KOPT-K1 (cell line): ENCODE measurements around the gene JMJD8.
"Not testable (repeated sequence)": the region's sequence is repeated elsewhere in the genome, so short reads cannot be mapped to it uniquely, and the experiment has no call there.

Experiments used
- H3K27ac ChIP-seq: fragments of 200-600 bp; sonication (generic); 2 replicates; pipeline ENCODE4 v1.5.1; 2016; ENCODE audit warnings: antibody characterized with exemption, mild to moderate bottlenecking, low read depth, low read length; ENCODE audit not compliant: poor library complexity, severe bottlenecking
- H3K36me3 ChIP-seq: fragments of 200-600 bp; sonication (generic); 2 replicates; pipeline ENCODE4 v1.5.1; 2017; ENCODE audit warnings: antibody characterized with exemption, mild to moderate bottlenecking, low read length, moderate library complexity; ENCODE audit not compliant: insufficient read depth
- H3K9me3 ChIP-seq: fragments of 200-600 bp; sonication (generic); 2 replicates; pipeline ENCODE4 v1.5.1; 2017; ENCODE audit warnings: antibody characterized with exemption, low read length, mild to moderate bottlenecking; ENCODE audit not compliant: insufficient read depth, poor library complexity, severe bottlenecking

The JMJD8 gene

GRCh38 chr16:716768-717325 lies 32.7 kb upstream of the JMJD8 start:
- no peaks in the 10 kb centered on the region for H3K36me3 ChIP-seq
- H3K9me3 ChIP-seq: no peaks in the 10 kb centered on the region
- no peak overlapping the region for H3K27ac ChIP-seq

GRCh38 chr16:716200-716568 lies 32.0 kb upstream of the JMJD8 start:
- H3K36me3 ChIP-seq: no peaks in the 10 kb centered on the region
- no peak overlapping the region for H3K27ac ChIP-seq
- no peaks in the 10 kb centered on the region for H3K9me3 ChIP-seq

- Histone ChIP-seq H3K27ac (no peak overlapping the region), H3K9me3 (no peaks in the 10 kb centered on the region), H3K36me3 (no peaks in the 10 kb centered on the region)
Measured at GRCh38 chr16:715477-716199, 31.5 kb upstream of the JMJD8 start.

GRCh38 chr16:714558-715476 lies 30.7 kb upstream of the JMJD8 start, which contains the start of gene METRN:
Gene METRN, plus strand, starts transcription at chr16:715118. Its CDS starts 172 bp downstream, at chr16:715290.
- no peaks in the 10 kb centered on the region for H3K9me3 ChIP-seq
- H3K36me3 ChIP-seq: no peaks in the 10 kb centered on the region
- no peak within 1 kb of the TSS for H3K27ac ChIP-seq

- Histone ChIP-seq H3K27ac (no peak overlapping the region), H3K36me3 (no peaks in the 10 kb centered on the region), H3K9me3 (no peaks in the 10 kb centered on the region)
Measured at GRCh38 chr16:714079-714478, 29.9 kb upstream of the JMJD8 start.

GRCh38 chr16:712740-713250 lies 28.7 kb upstream of the JMJD8 start:
- H3K36me3 ChIP-seq, H3K9me3 ChIP-seq, H3K27ac ChIP-seq: not testable (repeated sequence)

- Histone ChIP-seq H3K9me3 (no peaks in the 10 kb centered on the region), H3K36me3 (no peaks in the 10 kb centered on the region)
Measured at GRCh38 chr16:711548-712320, 27.6 kb upstream of the JMJD8 start.

GRCh38 chr16:711084-711483 lies 26.9 kb upstream of the JMJD8 start:
- H3K27ac ChIP-seq: no peak overlapping the region

More at GRCh38 chr16:711548-712320, 27.6 kb upstream of the JMJD8 start:
- H3K27ac ChIP-seq: no peak overlapping the region

GRCh38 chr16:710500-711075 lies 26.5 kb upstream of the JMJD8 start:
- Histone ChIP-seq H3K9me3 (no peaks in the 10 kb centered on the region), H3K27ac (no peak overlapping the region), H3K36me3 (no peaks in the 10 kb centered on the region)

More at GRCh38 chr16:711084-711483, 26.9 kb upstream of the JMJD8 start:
- H3K36me3 ChIP-seq: no peaks in the 10 kb centered on the region
- no peaks in the 10 kb centered on the region for H3K9me3 ChIP-seq

GRCh38 chr16:709566-710499 lies 25.7 kb upstream of the JMJD8 start:
- Histone ChIP-seq H3K27ac (no peak overlapping the region), H3K36me3 (no peaks in the 10 kb centered on the region), H3K9me3 (no peaks in the 10 kb centered on the region)

- no peaks in the 10 kb centered on the region for H3K9me3 ChIP-seq
- H3K36me3 ChIP-seq: no peaks in the 10 kb centered on the region
- no peak overlapping the region for H3K27ac ChIP-seq
Measured at GRCh38 chr16:708959-709358, 24.8 kb upstream of the JMJD8 start.

GRCh38 chr16:708019-708418 lies 23.9 kb upstream of the JMJD8 start:
- H3K36me3 ChIP-seq: no peaks in the 10 kb centered on the region
- H3K9me3 ChIP-seq: no peaks in the 10 kb centered on the region
- H3K27ac ChIP-seq: no peak overlapping the region

- H3K9me3 ChIP-seq: no peaks in the 10 kb centered on the region
- H3K27ac ChIP-seq: no peak overlapping the region
- H3K36me3 ChIP-seq: no peaks in the 10 kb centered on the region
Measured at GRCh38 chr16:707062-707538, 23.0 kb upstream of the JMJD8 start.
